ENCODE data around the gene HSD17B10. TPM values are rescaled to one million over a fixed set of nuclear protein-coding genes. Genes with fewer than 3 reads are reported as not detected.
A peak's percentile ranks its signal among the peaks of the same experiment; 100 is the strongest.

The HSD17B10 gene
- polyA plus RNA-seq, 1 donor from 2014 or later = 112 TPM

GRCh38 chrX:53437206-53437605 is 3.0 kb upstream of the HSD17B10 start:
- H3F3A ChIP-seq (ENCODE audit: insufficient read depth, low read length, poor library complexity, severe bottlenecking) = no peaks in the 10 kb centered on the region
- no peaks in the 10 kb centered on the region for H3K36me3 ChIP-seq (ENCODE audit: insufficient read depth, low read length)
- H3K79me2 ChIP-seq (replicated peaks; ENCODE audit: insufficient read depth, low read length) = peaks cover 5% of the 10 kb centered on the region
- no peaks in the 10 kb centered on the region for H4K20me1 ChIP-seq (ENCODE audit: insufficient read depth)
- H3K9me3 ChIP-seq (ENCODE audit: low read length) = no peaks in the 10 kb centered on the region
- H3K4me3 ChIP-seq (ENCODE audit: low read length) = no peak overlapping the region
- no peak overlapping the region for H3K4me2 ChIP-seq (ENCODE audit: low read length)
- H3K27me3 ChIP-seq (ENCODE audit: insufficient read depth, low read depth, low read length) = no peaks in the 10 kb centered on the region
- TF ChIP-seq CTCF (IDR thresholded peaks at IDR 0.05; ENCODE audit: poor library complexity, severe bottlenecking) (no peak), REST (IDR thresholded peaks at IDR 0.05; ENCODE audit: borderline replicate concordance) (no peak), EP300 (conservative IDR thresholded peaks at IDR 0.05; ENCODE audit: poor library complexity, severe bottlenecking) (no peak), EZH2 (IDR thresholded peaks at IDR 0.05; ENCODE audit: borderline replicate concordance, insufficient read depth, low read length, poor library complexity, severe bottlenecking) (no peak), SMC3 (conservative IDR thresholded peaks at IDR 0.05; ENCODE audit: poor library complexity) (no peak), RAD21 (conservative IDR thresholded peaks at IDR 0.05) (no peak), MXI1 (conservative IDR thresholded peaks at IDR 0.05; ENCODE audit: poor library complexity, severe bottlenecking) (no peak), TAF1 (IDR thresholded peaks at IDR 0.05; ENCODE audit: low read depth) (no peak), POLR2AphosphoS5 (IDR thresholded peaks at IDR 0.05) (no peak)
- H3K9me2 ChIP-seq (ENCODE audit: insufficient read depth, low read length) = no peaks in the 10 kb centered on the region
- no peak overlapping the region for H2AFZ ChIP-seq (ENCODE audit: low read depth, low read length)
- H3K9ac ChIP-seq (ENCODE audit: low read length) = no peak overlapping the region
- no peak overlapping the region for H3K27ac ChIP-seq (ENCODE audit: low read length)

- TF ChIP-seq SMC3 (conservative IDR thresholded peaks at IDR 0.05; ENCODE audit: poor library complexity) = peak; percentile 68
- TF ChIP-seq EZH2 (IDR thresholded peaks at IDR 0.05; ENCODE audit: borderline replicate concordance, insufficient read depth, low read length, poor library complexity, severe bottlenecking) = no peak
- peak; percentile 40 for TF ChIP-seq MXI1 (conservative IDR thresholded peaks at IDR 0.05; ENCODE audit: poor library complexity, severe bottlenecking)
- TF ChIP-seq TAF1 (IDR thresholded peaks at IDR 0.05; ENCODE audit: low read depth) = no peak
- peak; percentile 70 for TF ChIP-seq CTCF (IDR thresholded peaks at IDR 0.05; ENCODE audit: poor library complexity, severe bottlenecking)
- TF ChIP-seq EP300 (conservative IDR thresholded peaks at IDR 0.05; ENCODE audit: poor library complexity, severe bottlenecking) = no peak
- TF ChIP-seq RAD21 (conservative IDR thresholded peaks at IDR 0.05) = peak; percentile 60
- no peak for TF ChIP-seq POLR2AphosphoS5 (IDR thresholded peaks at IDR 0.05)
- no peak for TF ChIP-seq REST (IDR thresholded peaks at IDR 0.05; ENCODE audit: borderline replicate concordance)
- Histone ChIP-seq H2AFZ (ENCODE audit: low read depth, low read length) (no peak overlapping the region), H3K9me3 (ENCODE audit: low read length) (no peaks in the 10 kb centered on the region), H3K4me2 (ENCODE audit: low read length) (no peak overlapping the region), H3F3A (ENCODE audit: insufficient read depth, low read length, poor library complexity, severe bottlenecking) (no peaks in the 10 kb centered on the region), H3K9ac (ENCODE audit: low read length) (no peak overlapping the region), H3K79me2 (replicated peaks; ENCODE audit: insufficient read depth, low read length) (peaks cover 5% of the 10 kb centered on the region), H3K27me3 (ENCODE audit: insufficient read depth, low read depth, low read length) (no peaks in the 10 kb centered on the region), H3K9me2 (ENCODE audit: insufficient read depth, low read length) (no peaks in the 10 kb centered on the region), H4K20me1 (ENCODE audit: insufficient read depth) (no peaks in the 10 kb centered on the region), H3K4me3 (ENCODE audit: low read length) (no peak overlapping the region), H3K36me3 (ENCODE audit: insufficient read depth, low read length) (no peaks in the 10 kb centered on the region), H3K27ac (ENCODE audit: low read length) (no peak overlapping the region)
These were observed 1.8 kb upstream of the HSD17B10 start for GRCh38 chrX:53435997-53436396.
